Astrocyte (in vitro differentiated cells and primary cell): ENCODE data around the gene TSSK1B. TPM values are rescaled to one million over a fixed set of nuclear protein-coding genes. Genes with fewer than 3 reads are reported as not detected.

Experiments used
- DNase-seq: peaks from one replicate; pipeline ENCODE4 v3.0.0-alpha.2; 2010; ENCODE audit warnings: low read depth
- FAIRE-seq: peaks from 2 replicates; lab custom pipeline; 2011; peaks lifted over from hg19 to GRCh38; lab: Jason Lieb, UNC
- H2AFZ ChIP-seq: 2 replicates; pipeline ENCODE4 v1.6.0; 2012; ENCODE audit warnings: low read depth, low read length, inconsistent platforms
- H3K27ac ChIP-seq: 2 replicates; pipeline ENCODE4 v1.5.1; 2011; ENCODE audit warnings: low read depth, low read length, inconsistent platforms
- H3K27me3 ChIP-seq: 2 replicates; pipeline ENCODE4 v1.6.0; 2011; ENCODE audit warnings: low read length, inconsistent platforms; ENCODE audit not compliant: insufficient read depth
- H3K36me3 ChIP-seq: 2 replicates; pipeline ENCODE4 v1.5.1; 2011; ENCODE audit warnings: low read length, inconsistent platforms; ENCODE audit not compliant: insufficient read depth
- H3K4me1 ChIP-seq: 2 replicates; pipeline ENCODE4 v1.5.1; 2011; ENCODE audit warnings: low read length, inconsistent platforms; ENCODE audit not compliant: insufficient read depth
- H3K4me2 ChIP-seq: 2 replicates; pipeline ENCODE4 v1.6.0; 2012; ENCODE audit warnings: low read length, inconsistent platforms
- H3K4me3 ChIP-seq: 2 replicates; pipeline ENCODE4 v1.5.1; 2011; ENCODE audit warnings: low read depth, mild to moderate bottlenecking, low read length, inconsistent platforms; ENCODE audit not compliant: insufficient read depth
- H3K79me2 ChIP-seq: 2 replicates; pipeline ENCODE4 v1.6.0; 2012; ENCODE audit warnings: mild to moderate bottlenecking, low read length, inconsistent platforms; ENCODE audit not compliant: insufficient read depth
- H3K9ac ChIP-seq: 2 replicates; pipeline ENCODE4 v1.6.0; 2012; ENCODE audit warnings: mild to moderate bottlenecking, low read length, inconsistent platforms
- H3K9me3 ChIP-seq: 2 replicates; pipeline ENCODE4 v1.5.1; 2012; ENCODE audit warnings: low read depth, mild to moderate bottlenecking, low read length, inconsistent platforms; ENCODE audit not compliant: insufficient read depth
- H4K20me1 ChIP-seq: 2 replicates; pipeline ENCODE4 v1.6.0; 2012; ENCODE audit warnings: low read length, inconsistent platforms; ENCODE audit not compliant: insufficient read depth
- H3K27ac Mint-ChIP-seq: one replicate; pipeline ENCODE4 v1.8.0; 2021; ENCODE audit warnings: mild to moderate bottlenecking, mixed read lengths; ENCODE audit not compliant: unreplicated experiment
- H3K27me3 Mint-ChIP-seq: one replicate; pipeline ENCODE4 v1.8.0; 2021; ENCODE audit warnings: low read depth, mixed read lengths; ENCODE audit not compliant: unreplicated experiment
- H3K36me3 Mint-ChIP-seq: one replicate; pipeline ENCODE4 v1.8.0; 2021; ENCODE audit warnings: low read depth, mixed read lengths; ENCODE audit not compliant: unreplicated experiment
- H3K4me1 Mint-ChIP-seq: one replicate; pipeline ENCODE4 v1.8.0; 2021; ENCODE audit warnings: low read depth, mixed read lengths; ENCODE audit not compliant: unreplicated experiment
- H3K4me3 Mint-ChIP-seq: one replicate; pipeline ENCODE4 v1.8.0; 2021; ENCODE audit warnings: mild to moderate bottlenecking, moderate library complexity, mixed read lengths; ENCODE audit not compliant: unreplicated experiment
- H3K9me3 Mint-ChIP-seq: one replicate; pipeline ENCODE4 v1.8.0; 2021; ENCODE audit warnings: mild to moderate bottlenecking, mixed read lengths; ENCODE audit not compliant: unreplicated experiment
- EZH2 ChIP-seq: IDR thresholded peaks from 2 replicates; pipeline ENCODE4 v1.6.1; 2012; ENCODE audit warnings: mild to moderate bottlenecking, low read length, inconsistent platforms; ENCODE audit not compliant: insufficient read depth
- total RNA-seq: library from RNA; stranded (reverse); gene quantifications from 2 replicates; pipeline ENCODE4 v1.2.1, GENCODE V29; 2021
- TF ChIP-seq, protein P1 (sequence below): IDR thresholded peaks from 2 replicates; pipeline ENCODE4 v1.5.1; 2011; ENCODE audit warnings: low read depth, mild to moderate bottlenecking, inconsistent platforms, low read length, moderate library complexity; ENCODE audit not compliant: insufficient read depth

TSSK1B gene
- total RNA-seq, 1 donor from 2014 or later = 0.20 TPM

DNA sequence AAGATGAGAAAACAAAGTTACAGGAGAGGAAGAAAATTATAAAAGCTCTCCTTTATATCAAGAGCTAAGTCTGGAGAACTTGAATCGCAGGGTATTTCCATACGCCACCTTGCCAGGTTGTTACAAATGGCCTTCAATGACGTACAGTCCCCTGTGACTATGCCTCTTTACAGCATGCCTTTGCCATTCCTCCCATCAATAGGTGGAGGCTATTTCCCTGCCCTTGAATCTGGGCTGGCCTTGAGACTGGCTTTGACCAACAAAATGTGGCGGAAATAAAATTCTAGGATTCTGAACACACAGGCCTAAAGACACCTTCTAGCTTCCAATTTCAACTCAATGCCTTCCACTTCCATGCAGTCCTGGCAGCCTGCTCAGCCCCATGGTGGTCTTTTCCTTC lies 45.7 kb downstream of the TSSK1B start:
- Mint-ChIP-seq H3K36me3 (no peaks in the 10 kb centered on the region), H3K4me3 (no peak overlapping the region), H3K9me3 (no peaks in the 10 kb centered on the region), H3K27ac (no peak overlapping the region), H3K27me3 (no peaks in the 10 kb centered on the region), H3K4me1 (no peaks in the 10 kb centered on the region)
- Histone ChIP-seq H3K4me2 (no peak overlapping the region), H3K27ac (no peak overlapping the region), H3K9me3 (no peaks in the 10 kb centered on the region), H3K36me3 (no peaks in the 10 kb centered on the region), H3K9ac (no peak overlapping the region), H4K20me1 (no peaks in the 10 kb centered on the region), H3K27me3 (no peaks in the 10 kb centered on the region), H3K79me2 (no peaks in the 10 kb centered on the region), H2AFZ (no peak overlapping the region), H3K4me1 (no peaks in the 10 kb centered on the region), H3K4me3 (no peak overlapping the region)
- DNase-seq = no peak
- no peak for TF ChIP-seq EZH2
- TF ChIP-seq, protein P1, sequence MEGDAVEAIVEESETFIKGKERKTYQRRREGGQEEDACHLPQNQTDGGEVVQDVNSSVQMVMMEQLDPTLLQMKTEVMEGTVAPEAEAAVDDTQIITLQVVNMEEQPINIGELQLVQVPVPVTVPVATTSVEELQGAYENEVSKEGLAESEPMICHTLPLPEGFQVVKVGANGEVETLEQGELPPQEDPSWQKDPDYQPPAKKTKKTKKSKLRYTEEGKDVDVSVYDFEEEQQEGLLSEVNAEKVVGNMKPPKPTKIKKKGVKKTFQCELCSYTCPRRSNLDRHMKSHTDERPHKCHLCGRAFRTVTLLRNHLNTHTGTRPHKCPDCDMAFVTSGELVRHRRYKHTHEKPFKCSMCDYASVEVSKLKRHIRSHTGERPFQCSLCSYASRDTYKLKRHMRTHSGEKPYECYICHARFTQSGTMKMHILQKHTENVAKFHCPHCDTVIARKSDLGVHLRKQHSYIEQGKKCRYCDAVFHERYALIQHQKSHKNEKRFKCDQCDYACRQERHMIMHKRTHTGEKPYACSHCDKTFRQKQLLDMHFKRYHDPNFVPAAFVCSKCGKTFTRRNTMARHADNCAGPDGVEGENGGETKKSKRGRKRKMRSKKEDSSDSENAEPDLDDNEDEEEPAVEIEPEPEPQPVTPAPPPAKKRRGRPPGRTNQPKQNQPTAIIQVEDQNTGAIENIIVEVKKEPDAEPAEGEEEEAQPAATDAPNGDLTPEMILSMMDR = no peak
- no peak for FAIRE-seq

DNA sequence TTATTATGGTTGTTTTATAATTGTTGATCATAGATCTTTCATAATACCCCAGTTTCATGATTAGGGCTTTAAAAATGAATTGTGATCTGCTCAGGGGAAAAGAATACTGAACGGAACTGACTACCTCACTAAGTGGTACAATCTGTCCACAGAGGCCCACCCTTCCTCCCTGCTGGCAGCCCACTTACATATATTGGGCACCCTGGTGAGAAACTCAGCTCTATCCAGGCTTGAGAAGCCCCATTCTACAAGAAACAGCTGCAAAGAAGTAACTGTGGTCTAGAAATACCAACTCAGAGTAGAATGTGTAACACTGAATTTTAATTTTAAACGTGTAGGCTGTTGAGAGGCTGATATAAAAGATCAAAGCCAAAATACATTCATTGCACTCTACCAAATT lies 46.9 kb downstream of the TSSK1B start:
- H3K9me3 Mint-ChIP-seq = no peaks in the 10 kb centered on the region
- no peaks in the 10 kb centered on the region for H3K27me3 ChIP-seq
- H3K27me3 Mint-ChIP-seq = no peaks in the 10 kb centered on the region
- no peak overlapping the region for H3K27ac ChIP-seq
- H3K4me1 ChIP-seq = no peaks in the 10 kb centered on the region
- TF ChIP-seq, protein P1 = no peak
- TF ChIP-seq EZH2 = no peak
- no peak overlapping the region for H3K4me3 Mint-ChIP-seq
- H3K4me1 Mint-ChIP-seq = no peaks in the 10 kb centered on the region
- FAIRE-seq (no peak), DNase-seq (no peak)
- H3K9ac ChIP-seq = no peak overlapping the region
- no peak overlapping the region for H3K4me2 ChIP-seq
- no peaks in the 10 kb centered on the region for H4K20me1 ChIP-seq
- H3K79me2 ChIP-seq = no peaks in the 10 kb centered on the region
- no peak overlapping the region for H2AFZ ChIP-seq
- no peak overlapping the region for H3K27ac Mint-ChIP-seq
- no peak overlapping the region for H3K4me3 ChIP-seq
- H3K36me3 Mint-ChIP-seq = no peaks in the 10 kb centered on the region
- no peaks in the 10 kb centered on the region for H3K9me3 ChIP-seq
- no peaks in the 10 kb centered on the region for H3K36me3 ChIP-seq

DNA sequence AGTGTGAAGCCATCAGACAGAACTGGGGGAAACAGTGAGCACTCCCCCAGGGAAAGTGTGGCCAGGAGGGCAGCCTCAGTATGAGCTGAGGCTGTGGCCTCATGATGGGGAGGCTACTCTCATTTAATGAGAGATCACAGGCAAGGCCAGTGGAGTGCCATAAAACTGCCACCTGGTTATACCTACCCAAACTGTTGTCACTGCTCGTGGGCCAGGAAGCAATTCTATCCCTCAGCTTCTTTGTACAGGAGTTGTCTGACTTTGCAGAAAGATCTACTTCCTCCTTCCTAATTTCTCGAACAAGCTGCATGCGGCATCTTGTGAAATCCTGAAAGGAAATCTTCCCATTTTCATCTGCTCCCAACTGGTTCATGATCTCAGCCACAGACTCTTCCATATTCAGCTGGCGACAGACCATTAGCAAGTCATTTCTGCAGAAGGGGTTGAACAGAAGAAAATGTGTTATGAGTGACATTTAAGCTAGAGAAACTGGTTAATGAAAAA lies 50.0 kb downstream of the TSSK1B start:
- Histone ChIP-seq H2AFZ (no peak overlapping the region), H3K9me3 (no peaks in the 10 kb centered on the region), H3K36me3 (no peaks in the 10 kb centered on the region), H3K4me2 (no peak overlapping the region), H3K4me3 (no peak overlapping the region), H3K4me1 (peaks cover 9% of the 10 kb centered on the region), H3K79me2 (no peaks in the 10 kb centered on the region), H3K27me3 (no peaks in the 10 kb centered on the region), H3K27ac (no peak overlapping the region), H3K9ac (no peak overlapping the region), H4K20me1 (no peaks in the 10 kb centered on the region)
- TF ChIP-seq, protein P1 = no peak
- no peak for TF ChIP-seq EZH2
- Mint-ChIP-seq H3K36me3 (no peaks in the 10 kb centered on the region), H3K27me3 (no peaks in the 10 kb centered on the region), H3K4me3 (no peak overlapping the region), H3K4me1 (peaks cover 19% of the 10 kb centered on the region), H3K27ac (no peak overlapping the region), H3K9me3 (no peaks in the 10 kb centered on the region)
- FAIRE-seq (no peak), DNase-seq (no peak)
